Gastrocnemius medialis (tissue), 4 donors: ENCODE results near the gene GALNTL6.

Experiments used
- CTCF ChIP-seq, 5 experiments: fragments of 450-650 bp in 3 of 5; fragments of 200-600 bp in 2 of 5; sonication (generic) in 2 of 5; IDR thresholded peaks in 4 of 5; conservative IDR thresholded peaks in 1 of 5; 1 replicate in 4 of 5; 2 replicates in 1 of 5; pipeline ENCODE4 v1.5.1; 2016 to 2019; ENCODE audit warnings: antibody characterized with exemption in 5 of 5, mild to moderate bottlenecking in 3 of 5, moderate library complexity in 3 of 5
- POLR2A ChIP-seq, 2 donors: fragments of 450-650 bp; IDR thresholded peaks; one replicate each; pipeline ENCODE4 v1.6.1; 2017; ENCODE audit warnings: antibody characterized with exemption in 2 of 2, mild to moderate bottlenecking in 2 of 2, moderate library complexity in 2 of 2

- TF ChIP-seq POLR2A (IDR thresholded peaks at IDR 0.05): no peak
- TF ChIP-seq CTCF (IDR thresholded peaks at IDR 0.05 in 4 of 5, conservative IDR thresholded peaks at IDR 0.05 in 1 of 5): no peak
Observed at GRCh38 chr4:172750910-172751309, 937.7 kb downstream of the GALNTL6 start.
